ENCODE measurements around the gene ZNF678. TPM values are rescaled to one million over a fixed set of nuclear protein-coding genes. Genes with fewer than 3 reads are reported as not detected.

The ZNF678 gene
- total and polyA plus RNA-seq, 9 of the 15 experiments (the other 6 are each of a cell fraction or from before 2014, with no cell fraction given) = 3.0 to 16.8 (median 8.0) TPM

- TF ChIP-seq E2F8 (IDR thresholded peaks at IDR 0.05; ENCODE audit: low read depth, partially characterized antibody) (peak; percentile 74), SIX5 (IDR thresholded peaks at IDR 0.05; ENCODE audit: borderline replicate concordance in 1 of 2, insufficient read depth in 1 of 2, low read depth in 1 of 2, low read length in 2 of 2) (0 out of 4 replicates have a peak, but pooled peaks of 1 of the 2 experiments have one; percentile 13), PHF20 (IDR thresholded peaks at IDR 0.05; ENCODE audit: partially characterized antibody) (peak; percentile 93), POLR2G (IDR thresholded peaks at IDR 0.05; ENCODE audit: low read depth, low read length) (peak; percentile 92), BACH1 (tag; IDR thresholded peaks at IDR 0.05) (no peak; the same call in 1 of the 2 replicates), MEIS2 (IDR thresholded peaks at IDR 0.05; ENCODE audit: partially characterized antibody) (peak; percentile 90), RREB1 (CRISPR knock-in tag; IDR thresholded peaks at IDR 0.05) (peak; percentile 85; the same call in 1 of the 2 replicates), CCAR2 (IDR thresholded peaks at IDR 0.05; ENCODE audit: low read depth, low read length) (no peak), CBFA2T3 (IDR thresholded peaks at IDR 0.05) (peak; percentile 89)
These were observed at the start of gene ZNF678 (continued) for GRCh38 chr1:227563324-227564201.

Measured in K562 (cell line).